GM21360 (cell line): ENCODE measurements around the gene SCN3B.

Experiments
- ATAC-seq: cut with Tn5 transposase; IDR thresholded peaks from one replicate; pipeline ENCODE4 v1.9.1; 2021; ENCODE audit warnings: mild to moderate bottlenecking, moderate library complexity; ENCODE audit not compliant: unreplicated experiment

The SCN3B gene

DNA sequence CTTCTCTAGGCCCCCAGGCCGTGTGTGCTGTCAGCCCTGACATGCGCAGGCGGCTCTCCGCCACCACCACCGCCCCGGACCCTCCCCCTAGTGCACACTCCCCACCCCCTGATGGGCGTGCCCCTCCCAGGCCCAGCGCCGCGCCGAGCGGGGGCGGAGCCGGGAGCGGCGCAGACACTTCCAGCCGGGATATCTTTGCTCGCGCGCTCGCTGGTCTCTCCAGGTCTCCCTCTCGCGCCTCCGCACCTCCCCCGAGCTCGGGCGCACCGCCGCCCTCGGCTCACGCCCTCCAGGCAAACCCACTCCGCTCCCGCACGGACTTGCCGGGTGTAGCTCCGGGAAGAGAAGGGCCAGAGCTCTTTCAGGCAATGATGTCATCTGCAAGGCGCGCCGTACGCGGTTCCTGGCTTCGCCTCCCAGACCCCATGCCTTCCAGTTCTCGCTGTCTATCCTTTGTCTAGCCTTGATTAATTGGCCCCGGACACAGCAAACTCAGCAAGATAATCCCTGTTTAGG is at the start of gene SCN3B:
Gene SCN3B, minus strand, starts transcription at position 59 of the 516 bp plus-strand sequence. CDS start 823 bp downstream, outside the sequence.
- ATAC-seq, result peak; percentile 65

- no peak for ATAC-seq
These were observed 48.3 kb upstream of the SCN3B start for GRCh38 chr11:123702696-123703095.

DNA sequence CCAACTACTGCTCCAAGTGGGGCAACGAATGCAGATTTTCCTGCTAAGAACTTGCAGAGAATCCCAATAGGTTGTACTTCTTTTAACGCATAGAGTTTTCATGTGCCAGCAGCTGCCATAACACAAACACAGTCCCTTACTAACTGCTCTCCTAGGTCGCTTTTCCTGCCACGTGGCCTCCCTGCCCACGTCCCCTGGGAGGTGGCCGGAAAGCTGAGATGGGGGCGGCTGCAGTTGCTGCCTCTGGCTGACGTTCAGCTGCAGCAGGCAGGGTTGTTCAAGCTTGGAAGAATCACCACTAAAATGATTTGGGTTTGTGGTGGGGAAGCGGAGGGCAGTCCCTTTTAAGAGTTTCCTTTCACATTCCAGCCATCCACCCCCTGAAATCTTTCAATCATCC is 47.7 kb upstream of the SCN3B start:
- ATAC-seq, result peak; percentile 75

GRCh38 chr11:123700772-123701171 is 46.3 kb upstream of the SCN3B start:
- no peak for ATAC-seq

- no peak for ATAC-seq
These were observed 44.2 kb upstream of the SCN3B start for GRCh38 chr11:123698546-123699127.

DNA sequence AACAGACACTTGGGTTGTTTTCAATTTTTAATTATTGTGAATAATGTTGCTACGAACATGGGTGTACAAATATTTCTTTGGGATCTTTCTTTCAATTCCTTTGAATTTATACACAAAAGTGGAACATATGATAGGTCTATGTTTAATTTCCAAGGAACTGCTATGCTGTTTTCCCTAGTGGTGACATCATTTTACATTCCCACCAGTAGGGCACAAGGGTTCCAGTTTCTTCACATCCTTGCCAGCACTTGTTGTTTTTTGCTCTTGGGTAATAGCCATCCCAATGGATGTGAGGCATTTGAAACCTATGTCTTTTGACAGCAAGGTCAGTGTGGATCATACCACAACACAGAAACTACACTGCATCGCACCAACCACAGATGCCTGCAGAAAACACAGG is 41.8 kb upstream of the SCN3B start:
- no peak for ATAC-seq

DNA sequence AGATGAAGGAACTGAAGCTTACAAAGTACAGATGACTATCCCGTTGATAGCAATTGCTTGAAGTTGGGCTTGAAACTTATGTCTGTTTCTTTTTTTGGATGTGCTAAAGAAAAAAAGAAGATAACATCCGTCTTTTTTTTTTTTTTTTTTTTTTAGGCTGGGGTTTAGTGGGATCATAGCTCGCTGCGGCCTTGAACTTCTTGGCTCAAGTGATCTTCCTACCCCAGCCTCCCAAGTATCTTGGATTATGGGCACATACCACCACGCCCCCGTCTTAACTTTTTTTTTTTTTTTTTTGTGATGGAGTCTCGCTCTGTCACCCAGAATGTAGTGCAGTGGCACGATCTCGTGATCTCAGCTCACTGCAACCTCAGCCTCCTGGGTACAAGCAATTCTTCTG is 40.8 kb upstream of the SCN3B start:
- no peak for ATAC-seq

DNA sequence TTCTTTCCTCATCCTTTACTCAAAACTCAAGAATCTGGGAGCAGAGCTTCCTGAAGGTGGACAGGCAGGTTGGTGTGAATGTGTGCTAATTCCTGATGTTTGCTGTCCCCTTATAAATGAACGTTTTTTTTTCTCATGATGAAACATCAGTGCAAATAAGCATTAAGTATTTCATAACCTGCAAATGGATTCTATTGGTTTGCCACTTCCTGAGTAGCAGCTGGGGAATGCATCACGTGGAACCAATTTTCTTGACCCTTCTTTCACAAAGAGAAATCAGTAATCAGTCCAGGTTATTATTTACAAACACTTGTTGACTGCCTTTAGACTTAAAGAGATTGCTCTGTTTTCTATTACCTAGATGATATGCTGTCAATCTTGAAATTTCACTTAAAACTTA is 40.1 kb upstream of the SCN3B start:
- no peak for ATAC-seq

GRCh38 chr11:123692961-123693360 is 38.5 kb upstream of the SCN3B start:
- ATAC-seq, result no peak

DNA sequence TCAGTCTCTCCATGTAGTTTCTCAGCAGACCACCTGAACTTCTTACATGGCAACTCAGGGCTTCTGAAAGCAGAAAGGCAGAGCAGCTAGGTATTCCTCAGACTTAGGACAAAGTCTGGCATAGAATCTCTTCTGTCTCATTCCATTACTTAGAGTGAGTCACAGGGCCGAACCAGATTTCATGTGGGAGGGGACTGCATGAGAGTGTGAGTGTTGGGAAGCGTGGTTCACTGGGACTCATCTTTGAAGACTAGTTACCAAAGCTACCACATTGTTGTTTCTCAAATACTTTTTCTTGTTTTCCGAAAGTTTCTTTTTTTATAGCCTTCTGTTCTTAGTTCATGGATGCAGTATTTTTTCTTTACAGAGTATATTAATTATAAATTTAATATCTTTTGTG is 36.1 kb upstream of the SCN3B start:
- ATAC-seq, result no peak

DNA sequence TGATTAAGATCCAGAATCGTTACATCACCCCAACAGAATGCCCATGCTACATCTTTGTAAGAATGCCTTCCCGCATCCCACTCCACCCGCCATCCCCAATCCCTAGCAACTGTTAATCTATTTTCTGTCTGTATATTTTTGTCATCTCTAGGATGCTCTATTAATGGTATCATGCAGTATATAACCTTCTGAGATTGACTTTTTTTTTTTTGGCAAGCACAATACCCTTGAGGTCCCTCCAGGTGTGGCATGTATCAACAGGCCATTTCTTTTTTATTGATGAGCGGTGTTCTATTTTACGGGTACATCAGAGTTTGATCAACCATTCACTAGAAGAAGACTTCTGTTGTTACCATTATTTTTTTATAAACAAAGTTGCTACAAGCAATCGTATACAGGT is 30.2 kb upstream of the SCN3B start:
- no peak for ATAC-seq

DNA sequence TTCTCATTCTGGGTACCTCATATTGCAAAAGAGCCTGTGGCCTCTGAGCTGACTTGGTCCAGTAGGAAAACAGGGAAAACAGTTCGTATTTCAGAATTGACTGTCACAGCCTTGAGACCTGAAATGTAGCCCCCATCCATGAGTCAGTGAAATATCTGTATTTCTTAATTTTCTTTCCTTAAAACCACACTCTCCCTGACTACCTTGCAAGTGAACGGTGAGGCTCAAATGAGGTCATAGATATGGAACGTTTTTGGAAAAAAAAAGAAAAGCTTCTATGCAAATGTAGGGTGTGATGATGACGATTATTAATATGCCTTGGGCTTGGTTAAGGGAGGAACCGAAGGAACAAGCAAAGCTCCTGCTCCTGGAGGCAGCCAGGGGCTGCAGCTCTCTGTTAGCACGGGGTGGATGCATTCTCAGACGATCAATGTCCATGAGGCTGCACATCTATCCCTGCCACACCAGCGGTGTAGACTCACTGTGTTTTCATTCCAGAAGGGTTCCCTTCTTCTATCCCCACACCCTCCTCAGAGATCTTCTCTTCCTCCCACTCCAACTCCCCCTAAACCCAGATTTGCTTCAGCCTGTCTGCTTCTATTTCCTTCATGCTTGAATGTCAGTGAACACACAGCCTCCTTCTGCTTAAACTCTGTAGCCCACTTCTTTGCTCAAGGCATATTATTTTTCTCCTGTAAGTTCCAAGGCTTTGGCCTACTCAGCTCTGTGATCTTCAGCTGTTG is 29.2 kb upstream of the SCN3B start:
- ATAC-seq, result no peak

DNA sequence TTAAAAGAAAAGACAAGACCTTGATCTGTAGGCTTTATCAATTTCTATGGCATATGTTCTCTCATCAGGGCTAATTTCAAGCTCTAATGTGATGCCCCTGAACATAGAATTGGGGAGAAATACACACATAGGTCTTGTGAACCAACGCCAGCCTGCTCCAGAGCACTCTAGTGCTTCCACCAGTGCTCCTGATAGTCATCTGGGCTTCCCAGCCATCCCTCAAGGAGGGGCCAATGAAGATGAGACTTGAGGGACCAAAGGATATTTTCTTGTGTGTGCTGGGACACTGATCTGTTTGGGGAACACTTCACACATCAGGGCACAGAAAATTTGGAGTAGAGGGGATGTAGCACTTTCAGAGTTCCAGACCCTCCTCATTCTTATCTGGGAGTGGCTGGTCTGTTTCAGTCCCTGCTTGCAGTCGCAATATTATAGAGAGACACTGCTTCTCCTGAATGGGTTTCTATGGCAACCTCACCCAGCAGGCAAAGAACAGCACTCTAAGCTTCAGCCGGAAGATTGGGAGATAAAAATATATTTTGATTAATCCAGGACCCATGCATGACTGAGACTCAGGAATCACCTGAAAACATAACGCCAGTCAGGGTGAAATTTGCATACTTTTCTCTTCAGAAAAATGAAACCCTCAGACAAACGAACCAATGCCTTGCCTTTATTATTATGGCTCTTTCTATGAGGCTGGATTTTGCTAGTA is 28.4 kb upstream of the SCN3B start:
- ATAC-seq, result no peak

DNA sequence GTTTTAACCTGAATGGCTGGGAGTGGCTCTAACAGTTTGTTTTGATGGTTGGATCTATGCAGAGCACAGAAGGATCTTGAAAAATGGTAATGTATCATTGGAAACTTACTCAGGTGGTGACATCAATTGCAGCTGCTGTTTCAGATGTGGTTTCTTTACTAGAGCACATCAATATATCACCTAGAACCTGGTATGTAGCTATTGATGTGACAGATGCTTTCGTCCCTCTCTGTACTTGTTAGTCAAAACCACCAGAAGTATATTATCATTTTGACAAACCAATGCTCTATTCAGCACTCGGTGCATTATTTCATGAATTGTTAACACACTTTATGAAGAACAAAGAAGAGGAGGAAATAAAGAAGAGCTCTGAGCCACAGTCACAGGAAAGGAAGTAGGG is 26.6 kb upstream of the SCN3B start:
- ATAC-seq, result no peak

GRCh38 chr11:123678246-123678645 is 23.8 kb upstream of the SCN3B start:
- ATAC-seq, result no peak

DNA sequence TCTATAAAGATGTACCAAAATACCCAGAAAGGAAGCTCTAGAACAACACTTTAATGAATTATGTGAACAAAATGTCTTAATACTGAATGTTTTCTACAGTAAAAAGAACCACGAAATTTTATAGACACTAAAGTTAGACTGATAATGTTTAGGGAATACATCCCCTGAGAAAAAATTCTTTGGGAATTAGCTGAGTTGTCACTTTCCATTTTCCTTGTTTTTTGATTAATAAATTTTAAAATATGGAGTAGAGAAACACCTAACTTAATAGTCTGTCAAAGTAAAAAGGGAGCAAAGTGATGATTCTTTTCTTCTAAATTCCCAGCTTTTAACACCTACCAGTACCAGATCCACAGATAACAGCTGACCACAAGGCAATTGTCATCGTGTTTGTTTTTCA is 23.1 kb upstream of the SCN3B start:
- no peak for ATAC-seq

GRCh38 chr11:123674297-123674696 is 19.9 kb upstream of the SCN3B start:
- no peak for ATAC-seq

DNA sequence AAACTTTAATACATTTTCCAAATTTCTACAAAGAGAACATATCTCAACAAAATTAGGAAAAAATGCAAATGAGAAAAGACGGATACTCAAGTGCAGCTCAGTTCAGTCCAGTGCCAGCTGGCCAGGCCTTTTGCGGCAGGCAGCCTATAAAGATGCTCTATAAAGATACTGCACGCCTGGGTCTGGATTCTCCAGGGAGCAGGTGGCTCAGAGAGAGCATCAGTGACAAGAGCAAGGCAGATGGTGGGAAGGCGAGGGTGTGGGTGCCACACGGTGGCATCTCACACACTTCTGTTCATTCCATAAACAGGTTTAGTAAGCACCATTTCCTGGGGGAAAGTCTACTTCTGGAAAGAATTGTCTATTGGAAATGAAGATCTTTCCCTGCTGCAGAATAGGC is 18.1 kb upstream of the SCN3B start:
- no peak for ATAC-seq

- no peak for ATAC-seq
These were observed 17.1 kb upstream of the SCN3B start for GRCh38 chr11:123671534-123671933.

DNA sequence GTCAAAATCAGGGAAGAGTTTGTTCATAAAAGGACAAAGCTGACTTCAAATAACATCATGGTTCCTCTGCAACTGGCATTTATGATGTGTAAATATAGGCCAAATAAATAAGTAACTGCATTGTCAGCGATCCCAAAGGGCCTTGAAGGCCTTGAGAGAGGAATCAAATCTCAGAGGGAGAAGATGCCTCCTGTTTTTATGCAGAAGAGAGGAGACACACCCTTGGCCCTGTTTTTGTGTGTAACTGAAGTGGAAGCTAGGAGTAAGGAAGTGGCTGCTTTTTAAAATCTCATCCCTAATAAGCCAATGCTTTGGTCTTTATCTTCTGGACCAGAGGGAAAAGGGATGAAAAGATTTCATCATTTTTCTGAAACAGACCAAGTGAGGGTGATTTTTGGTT is 15.7 kb upstream of the SCN3B start:
- ATAC-seq, result no peak

GRCh38 chr11:123665306-123665705 is 10.9 kb upstream of the SCN3B start:
- ATAC-seq, result no peak

DNA sequence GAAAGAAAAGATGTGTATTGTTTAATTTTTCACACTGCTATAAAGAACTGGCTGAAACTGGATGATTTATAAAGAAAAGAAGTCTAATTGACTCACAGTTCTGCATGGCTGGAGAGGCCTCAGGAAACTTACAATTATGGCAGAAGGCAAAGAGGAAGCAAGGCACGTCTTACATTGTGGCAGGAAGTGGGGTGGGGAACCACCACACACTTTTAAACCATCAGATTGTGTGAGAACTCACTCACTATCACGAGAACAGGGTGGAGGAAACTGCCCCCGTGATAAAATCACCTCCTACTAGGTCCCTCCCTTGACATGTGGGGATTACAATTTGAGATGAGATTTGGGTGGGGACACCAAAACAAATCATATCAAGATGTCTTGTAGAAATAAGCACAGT is 5.5 kb upstream of the SCN3B start:
- peak; percentile 97 for ATAC-seq
